T47D (cell line): ENCODE data around the gene GBP1.
"Not testable (repeated sequence)": the region's sequence is repeated elsewhere in the genome, so short reads cannot be mapped to it uniquely, and the experiment has no call there.

Experiments used
- DNase-seq, 2 experiments: peaks; one replicate each; pipeline versions ENCODE4 v3.0.0 to v3.0.0-alpha.2; 2011 to 2012; ENCODE audit warnings: low read depth in 1 of 2, low spot score in 1 of 2
- JUND ChIP-seq: IDR thresholded peaks from 2 replicates; pipeline ENCODE4 v1.6.1; 2012; ENCODE audit warnings: low read depth
- in situ Hi-C: cut with HindIII; loops from 2 replicates; pipeline ENCODE4 v1.10.0; 2016; ENCODE audit warnings: low sequenced_read_pairs, low pct_unique_long_range_greater_than_20kb

Gene GBP1

DNA sequence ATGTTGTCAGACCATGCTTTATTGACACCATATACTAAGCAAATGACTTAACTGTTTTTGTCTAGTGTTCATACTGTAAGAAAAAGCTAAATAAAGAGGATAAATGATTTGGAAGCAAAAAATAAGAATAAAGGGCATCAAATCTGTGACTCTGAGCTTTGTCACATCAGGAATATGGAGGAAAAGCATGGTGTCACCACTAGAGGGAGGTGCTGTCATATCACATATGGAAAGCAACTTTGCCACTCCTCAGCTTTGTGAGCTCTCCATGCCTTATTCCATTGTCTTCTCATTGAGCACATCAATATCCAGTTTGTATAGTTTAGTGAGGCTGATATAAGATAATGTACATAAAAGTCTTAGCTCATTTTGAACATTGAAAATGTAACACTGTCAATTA lies 20.8 kb upstream of the GBP1 start:
- in situ Hi-C loops, result no loop called here
- TF ChIP-seq JUND, result no peak
- DNase-seq, result peak; percentile 36 to 76

DNA sequence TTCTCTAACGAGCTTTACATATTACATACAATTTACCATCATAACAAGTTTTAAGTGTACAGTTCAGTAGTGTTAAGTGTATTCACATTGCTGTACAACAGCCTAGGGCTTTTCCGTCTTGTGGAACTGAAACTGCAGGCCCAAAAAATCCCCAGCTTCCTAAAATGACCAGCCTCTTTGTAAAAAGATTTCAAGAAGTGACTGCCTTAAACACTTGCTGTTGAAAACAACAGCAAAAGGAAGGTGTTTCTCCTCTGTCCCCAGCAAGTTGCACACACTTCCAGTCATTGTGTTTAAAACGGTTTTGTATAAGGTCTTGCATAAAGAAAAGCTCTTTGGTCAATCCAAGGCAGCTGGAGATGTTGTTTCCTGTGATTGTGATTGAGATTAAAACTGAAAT lies 16.0 kb upstream of the GBP1 start:
- no peak for DNase-seq
- TF ChIP-seq JUND, result no peak
- in situ Hi-C loops, result no loop called here

DNA sequence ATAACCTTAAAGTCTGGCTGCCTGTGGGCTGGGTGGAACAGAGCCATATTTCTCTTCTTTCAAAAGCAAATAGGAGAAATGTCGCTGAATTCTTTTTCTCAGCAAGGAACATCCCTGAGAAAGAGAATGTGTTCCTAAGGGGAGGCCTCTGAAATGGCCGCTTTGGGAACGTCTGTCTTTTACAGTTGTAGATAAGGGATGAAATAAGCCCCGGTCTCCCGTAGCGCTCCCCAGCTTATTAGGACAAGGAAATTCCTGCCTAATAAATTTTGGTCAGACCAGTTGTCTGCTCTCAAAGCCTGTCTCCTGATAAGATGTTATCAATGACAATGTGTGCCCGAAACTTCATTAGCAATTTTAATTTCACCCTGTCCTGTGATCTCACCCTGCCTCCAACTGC lies 15.1 kb upstream of the GBP1 start:
- DNase-seq, in situ Hi-C loops: not testable (repeated sequence)

DNA sequence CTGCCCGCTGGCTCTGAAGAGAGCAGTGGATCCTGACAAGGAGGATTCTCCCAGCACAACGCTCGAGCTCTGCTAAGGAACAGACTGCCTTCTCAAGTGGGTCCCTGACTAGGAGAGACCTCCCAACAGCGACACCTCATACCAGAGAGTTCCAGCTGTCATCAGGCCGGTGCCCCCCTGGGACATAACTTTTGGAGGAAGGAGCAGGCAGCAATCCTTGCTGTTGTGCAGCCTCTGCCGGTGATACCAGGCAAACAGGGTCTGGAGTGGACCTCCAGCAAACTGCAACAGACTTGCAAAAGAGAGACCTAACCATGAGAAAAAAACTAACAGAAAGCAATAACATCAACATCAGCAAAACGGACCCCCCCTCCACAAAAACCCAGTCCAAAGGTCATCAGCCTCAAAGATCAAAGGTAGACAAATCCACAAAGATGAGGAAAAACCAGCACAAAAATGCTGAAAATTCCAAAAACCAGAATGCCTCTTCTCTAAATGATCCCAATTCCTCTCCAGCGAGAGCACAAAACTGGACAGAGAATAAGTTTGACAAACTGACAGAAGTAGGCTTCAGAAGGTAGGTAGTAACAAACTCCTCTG lies 7.6 kb upstream of the GBP1 start:
- in situ Hi-C loops, DNase-seq: not testable (repeated sequence)

- in situ Hi-C loops, result no loop called here
Measured at GRCh38 chr1:89070509-89070908, 5.5 kb upstream of the GBP1 start.

DNA sequence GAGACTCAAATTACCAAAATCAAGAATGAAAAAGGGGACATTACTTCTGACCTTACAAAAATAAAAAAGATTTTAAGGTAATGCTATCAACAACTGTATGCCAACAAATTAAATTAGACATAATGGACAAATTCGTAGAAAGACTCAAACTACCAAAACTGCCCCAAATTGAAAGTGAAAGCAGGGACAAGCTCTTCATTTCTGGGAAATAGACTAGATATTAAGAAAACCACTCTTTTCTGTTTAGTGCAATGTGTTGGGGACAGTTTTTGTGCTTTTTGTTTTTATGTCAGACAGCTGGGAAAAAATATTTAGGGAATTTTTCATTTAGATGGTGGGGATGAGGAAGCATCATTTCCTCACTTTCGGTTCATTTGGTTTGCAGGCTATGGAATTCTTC lies 4.9 kb upstream of the GBP1 start:
- in situ Hi-C loops, result no loop called here
- TF ChIP-seq JUND, result no peak
- no peak for DNase-seq

More at GRCh38 chr1:89070509-89070908, 5.5 kb upstream of the GBP1 start:
- no peak for DNase-seq
- TF ChIP-seq JUND, result no peak

DNA sequence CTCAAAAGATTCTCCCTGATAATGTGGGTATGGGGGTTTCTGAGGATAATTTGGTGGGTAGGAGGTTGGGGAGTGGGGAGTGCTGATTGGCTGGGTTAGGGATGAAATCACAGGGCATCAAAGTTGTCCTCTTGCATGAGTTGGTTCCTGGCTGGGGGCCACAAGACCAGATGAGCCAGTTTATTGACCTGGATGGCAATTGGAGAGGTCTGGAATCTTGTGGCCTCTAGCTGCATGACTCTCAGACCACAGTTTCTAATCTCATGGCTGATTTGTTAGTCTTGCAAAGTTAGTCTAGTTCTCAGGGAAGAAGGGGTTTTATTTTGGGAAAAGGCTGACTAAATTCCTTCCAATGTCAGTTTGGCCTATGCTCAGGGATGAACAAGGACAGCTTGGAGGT lies 3.3 kb upstream of the GBP1 start:
- in situ Hi-C loops, result no loop called here
- DNase-seq, result peak in 1 of 2 experiments; percentile 38
- no peak for TF ChIP-seq JUND

DNA sequence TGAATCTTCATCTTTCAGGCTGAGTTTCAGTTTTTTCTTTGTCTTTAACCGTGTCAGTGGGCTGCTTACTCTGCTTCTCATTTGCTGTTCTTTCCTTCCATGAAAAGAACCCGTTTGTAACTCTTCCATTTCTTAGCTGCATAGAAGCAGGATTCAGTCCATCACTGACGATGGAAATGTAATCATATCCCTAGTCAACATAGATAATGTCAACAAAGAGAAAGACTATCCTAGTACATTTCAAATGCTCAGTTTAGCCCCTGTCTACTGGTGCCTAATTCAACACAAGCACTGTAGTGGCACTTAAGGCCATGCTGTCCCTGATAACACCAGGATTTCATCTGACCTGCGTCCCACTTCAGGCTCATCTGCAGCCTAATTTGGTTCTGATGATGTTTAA lies 376 bp downstream of the GBP1 start:
- no peak for TF ChIP-seq JUND
- in situ Hi-C loops, result no loop called here
- no peak for DNase-seq

DNA sequence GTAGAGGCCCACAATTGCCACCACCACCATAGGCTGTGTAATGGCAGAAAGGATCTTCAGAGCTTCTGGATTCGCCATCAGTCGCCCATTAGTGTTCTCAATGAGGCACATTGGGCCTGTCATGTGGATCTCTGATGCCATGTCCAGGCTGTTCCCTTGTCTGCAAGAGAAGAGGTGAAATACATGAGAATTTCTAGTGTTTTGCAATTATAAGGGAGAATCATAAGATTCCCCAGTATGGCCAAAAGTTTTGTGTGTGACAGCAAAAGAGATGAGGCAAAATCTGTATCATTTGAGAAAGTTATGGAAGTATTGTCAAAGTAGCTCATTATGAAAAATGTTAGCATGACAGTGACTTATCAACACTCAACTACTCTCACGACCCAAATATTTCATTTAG lies 1.9 kb downstream of the GBP1 start:
- TF ChIP-seq JUND, result no peak
- in situ Hi-C loops, result no loop called here
- no peak for DNase-seq

- no peak for TF ChIP-seq JUND
- in situ Hi-C loops, result no loop called here
- DNase-seq, result no peak
Measured at GRCh38 chr1:89060091-89060490, 4.9 kb downstream of the GBP1 start.

DNA sequence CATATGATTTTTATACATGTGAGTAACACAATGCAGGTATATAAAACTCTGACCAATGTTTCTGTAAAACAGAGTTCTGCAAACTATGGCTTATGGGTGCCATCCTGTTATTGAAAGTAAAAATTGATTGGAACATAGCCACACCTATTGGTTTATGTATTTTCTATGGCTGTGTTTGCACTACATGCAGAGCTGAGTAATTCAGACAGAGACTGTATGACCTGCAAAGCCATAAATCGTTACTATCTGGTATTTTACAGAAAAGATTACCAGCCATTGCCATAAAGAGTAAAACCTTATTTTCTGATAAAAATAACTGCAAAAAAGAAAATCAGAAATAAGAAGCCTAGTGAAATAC lies 13.1 kb downstream of the GBP1 start:
- TF ChIP-seq JUND, result no peak
- DNase-seq, result no peak
- in situ Hi-C loops, result no loop called here

GRCh38 chr1:89051300-89051954 lies 13.6 kb downstream of the GBP1 start:
- in situ Hi-C loops, result no loop called here
- no peak for TF ChIP-seq JUND
- DNase-seq, result no peak

DNA sequence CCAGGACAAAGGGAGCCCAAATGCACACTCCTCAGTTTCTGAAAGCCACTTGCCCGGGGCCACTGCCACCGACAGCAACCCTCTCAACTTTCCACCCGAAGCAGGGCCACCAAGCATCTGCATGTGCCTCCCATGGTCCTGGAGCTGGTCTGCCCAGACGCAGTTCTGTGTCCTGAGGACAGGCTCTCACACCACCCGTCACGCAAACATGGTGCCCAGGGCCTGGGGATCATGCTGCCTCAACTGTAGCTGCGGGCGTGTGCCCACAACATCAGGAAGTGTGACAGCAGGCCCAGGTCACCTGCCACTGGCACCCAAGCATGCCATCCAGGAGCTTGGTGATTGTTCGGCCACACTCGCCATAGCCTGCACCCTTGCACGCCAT lies 14.4 kb downstream of the GBP1 start:
- no peak for DNase-seq
- no peak for TF ChIP-seq JUND
- in situ Hi-C loops, result no loop called here

- not testable (repeated sequence) for DNase-seq
Measured at GRCh38 chr1:89049901-89050648, 14.9 kb downstream of the GBP1 start.

GRCh38 chr1:89049187-89049586 lies 15.8 kb downstream of the GBP1 start:
- DNase-seq, in situ Hi-C loops: not testable (repeated sequence)

More at GRCh38 chr1:89049901-89050648, 14.9 kb downstream of the GBP1 start:
- in situ Hi-C loops, result not testable (repeated sequence)
